NCI-H2107 treated with DMSO at 0.1 percent for 48 hours (cell line): Measurements from ENCODE around the gene TRAIP.
"Not testable (repeated sequence)": the region's sequence is repeated elsewhere in the genome, so short reads cannot be mapped to it uniquely, and the experiment has no call there.

Experiments used
- DNase-seq: peaks from one replicate; lab custom pipeline; 2025; ENCODE audit not compliant: unreplicated experiment; lab: John Stamatoyannopoulos, UW

Gene TRAIP

GRCh38 chr3:49856181-49857005 is at the start of gene TRAIP:
Gene TRAIP, minus strand, starts transcription at chr3:49856564. Its CDS starts 111 bp downstream, at chr3:49856453.
- DNase-seq: peak; percentile 76

- not testable (repeated sequence) for DNase-seq
These were observed 48.1 kb upstream of the TRAIP start for GRCh38 chr3:49904448-49904847.

GRCh38 chr3:49903451-49904424 is 47.4 kb upstream of the TRAIP start, which contains the start of gene MST1R:
Gene MST1R, minus strand, starts transcription at chr3:49903873. Its CDS starts 264 bp downstream, at chr3:49903609.
- no peak for DNase-seq

- DNase-seq: no peak
These were observed 46.4 kb upstream of the TRAIP start for GRCh38 chr3:49902511-49903345.

- no peak for DNase-seq
These were observed 45.3 kb upstream of the TRAIP start for GRCh38 chr3:49901366-49902339.

GRCh38 chr3:49900491-49901153 is 44.3 kb upstream of the TRAIP start:
- DNase-seq: no peak

- DNase-seq: no peak
These were observed 43.5 kb upstream of the TRAIP start for GRCh38 chr3:49899815-49900214.

- DNase-seq: no peak
These were observed 42.6 kb upstream of the TRAIP start for GRCh38 chr3:49898991-49899390.

GRCh38 chr3:49896345-49896744 is 40.0 kb upstream of the TRAIP start:
- DNase-seq: no peak

- DNase-seq: no peak
These were observed 39.4 kb upstream of the TRAIP start for GRCh38 chr3:49895791-49896190.

- DNase-seq: no peak
These were observed 32.9 kb upstream of the TRAIP start for GRCh38 chr3:49889296-49889695.

GRCh38 chr3:49886922-49887265 is 30.5 kb upstream of the TRAIP start:
- DNase-seq: no peak

GRCh38 chr3:49883998-49884397 is 27.6 kb upstream of the TRAIP start:
- DNase-seq: no peak

GRCh38 chr3:49882166-49882565 is 25.8 kb upstream of the TRAIP start:
- no peak for DNase-seq

GRCh38 chr3:49880581-49881315 is 24.4 kb upstream of the TRAIP start:
- DNase-seq: no peak

GRCh38 chr3:49879721-49880120 is 23.4 kb upstream of the TRAIP start:
- no peak for DNase-seq

- DNase-seq: no peak
These were observed 22.3 kb upstream of the TRAIP start for GRCh38 chr3:49878686-49879085.

GRCh38 chr3:49877716-49878115 is 21.4 kb upstream of the TRAIP start:
- no peak for DNase-seq

GRCh38 chr3:49876567-49876966 is 20.2 kb upstream of the TRAIP start:
- no peak for DNase-seq
